Parathyroid adenoma (tissue), 2 donors: ENCODE data around the gene IL1RL1.

Experiments used
- H2AFZ ChIP-seq: fragments of 300-600 bp; sonication (generic); one replicate; pipeline ENCODE4 v1.7.0; 2017; ENCODE audit warnings: antibody characterized with exemption, mild to moderate bottlenecking
- H3K27ac ChIP-seq: fragments of 300-600 bp; sonication (generic); one replicate; pipeline ENCODE4 v1.7.0; 2017
- H3K27me3 ChIP-seq: fragments of 300-600 bp; sonication (generic); one replicate; pipeline ENCODE4 v1.7.0; 2017; ENCODE audit warnings: low read length; ENCODE audit not compliant: control insufficient read depth, insufficient read depth
- H3K36me3 ChIP-seq: fragments of 300-600 bp; sonication (generic); one replicate; pipeline ENCODE4 v1.7.0; 2017; ENCODE audit warnings: low read length; ENCODE audit not compliant: control insufficient read depth, insufficient read depth
- H3K4me1 ChIP-seq: fragments of 300-600 bp; sonication (generic); one replicate; pipeline ENCODE4 v1.7.0; 2017; ENCODE audit warnings: control low read depth
- H3K4me2 ChIP-seq: fragments of 300-600 bp; sonication (generic); one replicate; pipeline ENCODE4 v1.7.0; 2017; ENCODE audit warnings: low read length
- H3K4me3 ChIP-seq: fragments of 300-600 bp; sonication (generic); one replicate; pipeline ENCODE4 v1.7.0; 2017; ENCODE audit warnings: low read depth, low read length
- H3K79me2 ChIP-seq: fragments of 300-600 bp; sonication (generic); one replicate; pipeline ENCODE4 v1.7.0; 2017; ENCODE audit warnings: control low read depth
- H3K9ac ChIP-seq: fragments of 300-600 bp; sonication (generic); one replicate; pipeline ENCODE4 v1.7.0; 2017; ENCODE audit warnings: mild to moderate bottlenecking
- H3K9me3 ChIP-seq: fragments of 300-600 bp; sonication (generic); one replicate; pipeline ENCODE4 v1.7.0; 2017; ENCODE audit warnings: low read length; ENCODE audit not compliant: control insufficient read depth
- CTCF ChIP-seq: fragments of 300-600 bp; sonication (generic); IDR thresholded peaks from one replicate; pipeline ENCODE4 v1.7.0; 2017; ENCODE audit warnings: antibody characterized with exemption, mild to moderate bottlenecking
- donor health status: primary hyperparathyroidism.

IL1RL1 gene

GRCh38 chr2:102283996-102284395, 27.4 kb upstream of the IL1RL1 start:
- Histone ChIP-seq H3K4me3 (no peak overlapping the region), H3K36me3 (no peaks in the 10 kb centered on the region), H3K9ac (no peak overlapping the region), H3K27ac (no peak overlapping the region), H3K4me1 (no peaks in the 10 kb centered on the region), H3K9me3 (no peaks in the 10 kb centered on the region), H3K79me2 (no peaks in the 10 kb centered on the region), H2AFZ (no peak overlapping the region), H3K27me3 (no peaks in the 10 kb centered on the region), H3K4me2 (no peak overlapping the region)
- TF ChIP-seq CTCF = no peak

GRCh38 chr2:102284611-102285010, 26.8 kb upstream of the IL1RL1 start:
- H3K4me3 ChIP-seq = no peak overlapping the region
- TF ChIP-seq CTCF = no peak
- no peak overlapping the region for H2AFZ ChIP-seq
- no peaks in the 10 kb centered on the region for H3K4me1 ChIP-seq
- H3K79me2 ChIP-seq = no peaks in the 10 kb centered on the region
- no peak overlapping the region for H3K27ac ChIP-seq
- no peak overlapping the region for H3K9ac ChIP-seq
- no peak overlapping the region for H3K4me2 ChIP-seq
- H3K9me3 ChIP-seq = no peaks in the 10 kb centered on the region
- H3K36me3 ChIP-seq = no peaks in the 10 kb centered on the region
- no peaks in the 10 kb centered on the region for H3K27me3 ChIP-seq

- H2AFZ ChIP-seq = no peak overlapping the region
- no peak overlapping the region for H3K27ac ChIP-seq
- H3K4me2 ChIP-seq = no peak overlapping the region
- H3K9me3 ChIP-seq = no peaks in the 10 kb centered on the region
- H3K9ac ChIP-seq = no peak overlapping the region
- no peak for TF ChIP-seq CTCF
- no peaks in the 10 kb centered on the region for H3K79me2 ChIP-seq
- no peaks in the 10 kb centered on the region for H3K27me3 ChIP-seq
- no peak overlapping the region for H3K4me3 ChIP-seq
- no peaks in the 10 kb centered on the region for H3K36me3 ChIP-seq
- no peaks in the 10 kb centered on the region for H3K4me1 ChIP-seq
Observed at GRCh38 chr2:102285368-102285767, 26.0 kb upstream of the IL1RL1 start.

GRCh38 chr2:102286041-102286440, 25.3 kb upstream of the IL1RL1 start:
- no peak overlapping the region for H3K9ac ChIP-seq
- no peak overlapping the region for H3K4me2 ChIP-seq
- no peaks in the 10 kb centered on the region for H3K27me3 ChIP-seq
- H3K27ac ChIP-seq = no peak overlapping the region
- H3K9me3 ChIP-seq = no peaks in the 10 kb centered on the region
- no peaks in the 10 kb centered on the region for H3K36me3 ChIP-seq
- H3K79me2 ChIP-seq = no peaks in the 10 kb centered on the region
- no peak for TF ChIP-seq CTCF
- H3K4me3 ChIP-seq = no peak overlapping the region
- H2AFZ ChIP-seq = no peak overlapping the region
- no peaks in the 10 kb centered on the region for H3K4me1 ChIP-seq

- Histone ChIP-seq H3K4me3 (no peak overlapping the region), H3K9me3 (no peaks in the 10 kb centered on the region), H3K36me3 (no peaks in the 10 kb centered on the region), H3K4me2 (no peak overlapping the region), H3K27me3 (no peaks in the 10 kb centered on the region), H3K9ac (no peak overlapping the region), H3K79me2 (no peaks in the 10 kb centered on the region), H2AFZ (no peak overlapping the region), H3K27ac (no peak overlapping the region), H3K4me1 (no peaks in the 10 kb centered on the region)
- no peak for TF ChIP-seq CTCF
Observed at GRCh38 chr2:102289129-102289528, 22.2 kb upstream of the IL1RL1 start.
